Measurements from ENCODE around the gene HOXA5. TPM values are rescaled to one million over a fixed set of nuclear protein-coding genes. Genes with fewer than 3 reads are reported as not detected.
A peak's percentile ranks its signal among the peaks of the same experiment; 100 is the strongest.

Gene HOXA5
- total RNA-seq, 1 donor from 2014 or later, result 3.2 TPM

DNA sequence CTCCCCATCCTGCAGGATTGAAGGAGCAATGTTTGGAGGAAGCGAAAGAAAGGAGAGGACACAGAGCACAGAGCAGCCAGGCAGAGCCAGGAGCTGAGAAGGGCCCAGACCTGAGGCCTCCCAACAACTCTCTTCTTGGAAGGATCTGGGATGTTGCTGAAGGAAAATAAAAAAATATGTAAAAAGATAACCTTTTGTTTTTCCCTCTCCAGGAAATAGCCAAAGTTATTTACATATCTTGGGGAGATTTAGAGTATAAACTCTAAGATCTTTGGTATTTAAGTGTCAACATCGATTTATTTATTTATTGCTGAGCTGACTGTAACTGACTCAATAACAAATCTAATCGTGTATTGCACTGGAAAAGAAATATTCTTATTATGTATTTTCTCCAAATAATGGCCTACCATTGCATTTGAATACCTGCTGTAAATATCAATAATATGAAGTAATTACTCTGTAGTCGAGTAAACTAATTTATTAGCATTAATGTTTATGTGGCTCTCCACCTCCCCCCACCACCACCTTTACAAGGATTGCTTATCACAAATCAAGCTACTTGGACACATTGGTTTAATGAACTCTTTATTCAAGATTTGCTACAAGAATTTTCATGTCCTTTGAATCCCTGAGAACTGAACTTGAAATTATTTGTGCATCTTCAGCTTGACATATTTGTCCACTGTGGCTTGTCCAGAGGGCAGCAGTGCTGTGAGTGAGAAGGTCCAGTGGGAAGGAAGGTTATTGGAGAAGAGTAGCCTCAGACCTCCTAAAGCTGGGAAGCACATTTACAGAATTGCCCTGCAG is 43.4 kb upstream of the HOXA5 start:
- H3K27ac Mint-ChIP-seq (ENCODE audit: unreplicated experiment), result no peak overlapping the region
- no peaks in the 10 kb centered on the region for H3K9me3 Mint-ChIP-seq
- H3K36me3 Mint-ChIP-seq (ENCODE audit: low read depth), result peaks cover 5% of the 10 kb centered on the region
- TF ChIP-seq, protein P1, sequence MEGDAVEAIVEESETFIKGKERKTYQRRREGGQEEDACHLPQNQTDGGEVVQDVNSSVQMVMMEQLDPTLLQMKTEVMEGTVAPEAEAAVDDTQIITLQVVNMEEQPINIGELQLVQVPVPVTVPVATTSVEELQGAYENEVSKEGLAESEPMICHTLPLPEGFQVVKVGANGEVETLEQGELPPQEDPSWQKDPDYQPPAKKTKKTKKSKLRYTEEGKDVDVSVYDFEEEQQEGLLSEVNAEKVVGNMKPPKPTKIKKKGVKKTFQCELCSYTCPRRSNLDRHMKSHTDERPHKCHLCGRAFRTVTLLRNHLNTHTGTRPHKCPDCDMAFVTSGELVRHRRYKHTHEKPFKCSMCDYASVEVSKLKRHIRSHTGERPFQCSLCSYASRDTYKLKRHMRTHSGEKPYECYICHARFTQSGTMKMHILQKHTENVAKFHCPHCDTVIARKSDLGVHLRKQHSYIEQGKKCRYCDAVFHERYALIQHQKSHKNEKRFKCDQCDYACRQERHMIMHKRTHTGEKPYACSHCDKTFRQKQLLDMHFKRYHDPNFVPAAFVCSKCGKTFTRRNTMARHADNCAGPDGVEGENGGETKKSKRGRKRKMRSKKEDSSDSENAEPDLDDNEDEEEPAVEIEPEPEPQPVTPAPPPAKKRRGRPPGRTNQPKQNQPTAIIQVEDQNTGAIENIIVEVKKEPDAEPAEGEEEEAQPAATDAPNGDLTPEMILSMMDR (conservative IDR thresholded peaks at IDR 0.05), result no peak
- no peak overlapping the region for H3K4me3 Mint-ChIP-seq
- DNase-seq (ENCODE audit: low read depth, low spot score), result no peak
- peaks cover 10% of the 10 kb centered on the region for H3K4me1 Mint-ChIP-seq
- peaks cover 100% of the 10 kb centered on the region for H3K27me3 Mint-ChIP-seq (ENCODE audit: low read depth)

DNA sequence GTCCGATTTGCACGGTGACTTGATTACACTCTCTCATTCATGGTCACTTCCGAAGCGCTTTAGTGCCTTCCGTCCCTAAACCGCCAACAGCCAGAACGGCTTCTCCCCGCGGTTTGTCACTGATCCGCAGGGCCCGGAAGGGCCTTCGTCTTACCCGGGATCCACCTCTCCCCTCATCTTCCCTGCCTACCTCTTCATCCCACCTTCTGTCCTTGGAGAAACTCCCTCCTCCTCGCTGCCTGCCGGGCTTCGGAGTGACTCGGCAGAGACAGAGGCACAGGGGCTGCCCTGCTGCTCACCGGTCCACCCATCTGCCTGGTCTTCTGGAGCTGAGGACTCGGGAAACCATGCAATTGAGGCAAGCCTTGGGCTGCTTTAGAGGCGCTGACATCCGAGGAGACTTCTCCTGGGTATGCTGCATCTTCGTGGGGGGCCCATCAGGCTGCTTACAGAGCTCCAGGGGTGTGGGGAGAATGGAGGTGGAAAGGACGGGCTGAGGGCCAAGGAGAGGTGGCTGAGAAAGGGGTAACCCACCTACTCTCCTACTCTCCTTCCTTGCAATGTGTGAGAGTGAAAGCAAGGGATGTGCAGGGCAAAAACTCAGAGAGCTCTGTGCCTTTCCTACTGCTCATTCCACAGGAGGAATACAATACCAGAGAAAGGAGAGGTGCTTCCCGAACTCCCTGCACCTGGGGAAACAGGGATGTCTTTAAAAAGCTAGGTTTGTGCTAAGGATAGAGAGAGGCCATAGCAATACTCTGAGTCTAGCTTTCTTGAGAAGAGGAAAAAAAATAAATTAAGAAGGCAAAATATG is 42.6 kb upstream of the HOXA5 start:
- peaks cover 10% of the 10 kb centered on the region for H3K4me1 Mint-ChIP-seq
- H3K36me3 Mint-ChIP-seq (ENCODE audit: low read depth), result peaks cover 5% of the 10 kb centered on the region
- H3K4me3 Mint-ChIP-seq, result peak overlapping the region; percentile 2
- H3K27ac Mint-ChIP-seq (ENCODE audit: unreplicated experiment), result no peak overlapping the region
- H3K9me3 Mint-ChIP-seq, result no peaks in the 10 kb centered on the region
- H3K27me3 Mint-ChIP-seq (ENCODE audit: low read depth), result peaks cover 100% of the 10 kb centered on the region
- no peak for DNase-seq (ENCODE audit: low read depth, low spot score)
- TF ChIP-seq, protein P1 (conservative IDR thresholded peaks at IDR 0.05), result no peak

GRCh38 chr7:27185013-27185853 is 41.8 kb upstream of the HOXA5 start, which contains the start of gene HOXA11:
Gene HOXA11, minus strand, starts transcription at chr7:27185232. Its CDS starts 88 bp downstream, at chr7:27185144.
- Mint-ChIP-seq H3K4me3 (peak within 1 kb of the TSS; percentile 67), H3K27me3 (ENCODE audit: low read depth) (peaks cover 100% of the 10 kb centered on the region), H3K9me3 (no peaks in the 10 kb centered on the region), H3K36me3 (ENCODE audit: low read depth) (peaks cover 5% of the 10 kb centered on the region), H3K4me1 (peaks cover 10% of the 10 kb centered on the region), H3K27ac (ENCODE audit: unreplicated experiment) (no peak within 1 kb of the TSS)
- no peak for DNase-seq (ENCODE audit: low read depth, low spot score)
- TF ChIP-seq, protein P1 (conservative IDR thresholded peaks at IDR 0.05), result no peak

GRCh38 chr7:27184337-27185012 is 41.0 kb upstream of the HOXA5 start:
- DNase-seq (ENCODE audit: low read depth, low spot score), result no peak
- Mint-ChIP-seq H3K27ac (ENCODE audit: unreplicated experiment) (no peak overlapping the region), H3K27me3 (ENCODE audit: low read depth) (peaks cover 100% of the 10 kb centered on the region), H3K4me1 (peaks cover 10% of the 10 kb centered on the region), H3K36me3 (ENCODE audit: low read depth) (peaks cover 5% of the 10 kb centered on the region), H3K4me3 (peak overlapping the region; percentile 67), H3K9me3 (no peaks in the 10 kb centered on the region)
- TF ChIP-seq, protein P1 (conservative IDR thresholded peaks at IDR 0.05), result no peak
